Gastroesophageal sphincter (tissue), 3 donors: Measurements from ENCODE around the gene BCO2.

Experiments
- EP300 ChIP-seq: sonication (generic); formaldehyde crosslinking; IDR thresholded peaks from one replicate; pipeline ENCODE4 v1.6.1; 2017; ENCODE audit warnings: antibody characterized with exemption, mild to moderate bottlenecking
- POLR2AphosphoS5 ChIP-seq: sonication (generic); formaldehyde crosslinking; IDR thresholded peaks from one replicate; pipeline ENCODE4 v1.6.1; 2017; ENCODE audit warnings: antibody characterized with exemption
- TF ChIP-seq, protein P1 (sequence below), 4 experiments: fragments of 200-600 bp in 2 of 4; fragments of 450-650 bp in 2 of 4; sonication (generic) in 1 of 4; IDR thresholded peaks; one replicate each; pipeline ENCODE4 v1.5.1; 2017 to 2019; ENCODE audit warnings: antibody characterized with exemption in 4 of 4, mild to moderate bottlenecking in 2 of 4, moderate library complexity in 2 of 4

DNA sequence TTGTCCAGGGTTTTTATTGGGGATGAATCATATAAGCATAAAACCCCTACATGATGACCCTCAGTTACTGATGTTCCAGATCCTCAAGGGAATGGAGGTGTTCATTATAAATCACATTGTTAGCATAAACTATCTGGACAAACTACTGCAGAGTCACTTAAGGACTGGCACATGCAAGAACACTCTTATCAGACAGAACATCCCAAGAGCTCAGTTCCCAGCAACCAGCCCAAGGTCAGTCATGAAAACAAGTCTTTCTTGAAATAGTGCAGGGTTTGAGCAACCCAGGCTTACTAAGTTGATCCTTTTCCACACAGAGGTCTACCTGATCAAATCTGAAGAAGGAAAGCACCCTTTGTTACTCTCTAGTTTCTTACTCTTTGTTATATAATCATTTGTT, 37.4 kb downstream of the BCO2 start:
- TF ChIP-seq, protein P1, sequence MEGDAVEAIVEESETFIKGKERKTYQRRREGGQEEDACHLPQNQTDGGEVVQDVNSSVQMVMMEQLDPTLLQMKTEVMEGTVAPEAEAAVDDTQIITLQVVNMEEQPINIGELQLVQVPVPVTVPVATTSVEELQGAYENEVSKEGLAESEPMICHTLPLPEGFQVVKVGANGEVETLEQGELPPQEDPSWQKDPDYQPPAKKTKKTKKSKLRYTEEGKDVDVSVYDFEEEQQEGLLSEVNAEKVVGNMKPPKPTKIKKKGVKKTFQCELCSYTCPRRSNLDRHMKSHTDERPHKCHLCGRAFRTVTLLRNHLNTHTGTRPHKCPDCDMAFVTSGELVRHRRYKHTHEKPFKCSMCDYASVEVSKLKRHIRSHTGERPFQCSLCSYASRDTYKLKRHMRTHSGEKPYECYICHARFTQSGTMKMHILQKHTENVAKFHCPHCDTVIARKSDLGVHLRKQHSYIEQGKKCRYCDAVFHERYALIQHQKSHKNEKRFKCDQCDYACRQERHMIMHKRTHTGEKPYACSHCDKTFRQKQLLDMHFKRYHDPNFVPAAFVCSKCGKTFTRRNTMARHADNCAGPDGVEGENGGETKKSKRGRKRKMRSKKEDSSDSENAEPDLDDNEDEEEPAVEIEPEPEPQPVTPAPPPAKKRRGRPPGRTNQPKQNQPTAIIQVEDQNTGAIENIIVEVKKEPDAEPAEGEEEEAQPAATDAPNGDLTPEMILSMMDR (IDR thresholded peaks at IDR 0.05), result no peak
- TF ChIP-seq EP300, result no peak
- TF ChIP-seq POLR2AphosphoS5, result no peak
